ENCODE results near the gene BCAS3.

BCAS3 gene

GRCh38 chr17:61368832-61369450 lies 691.3 kb downstream of the BCAS3 start:
- TF ChIP-seq MAX (IDR thresholded peaks at IDR 0.05) (no peak), NFIC (IDR thresholded peaks at IDR 0.05) (no peak), EGR1 (IDR thresholded peaks at IDR 0.05) (no peak), USF1 (IDR thresholded peaks at IDR 0.05) (no peak), TAF1 (IDR thresholded peaks at IDR 0.05; ENCODE audit: low read depth) (no peak), TEAD4 (IDR thresholded peaks at IDR 0.05) (no peak), EP300 (IDR thresholded peaks at IDR 0.05; ENCODE audit: borderline replicate concordance) (no peak), YY1 (IDR thresholded peaks at IDR 0.05; ENCODE audit: low read depth) (no peak), CEBPB (IDR thresholded peaks at IDR 0.05) (no peak), FOXM1 (IDR thresholded peaks at IDR 0.05; ENCODE audit: borderline replicate concordance, low read depth) (no peak)

GRCh38 chr17:61369751-61370150 lies 692.1 kb downstream of the BCAS3 start:
- no peak for TF ChIP-seq USF1 (IDR thresholded peaks at IDR 0.05)
- TF ChIP-seq CEBPB (IDR thresholded peaks at IDR 0.05), result no peak
- TF ChIP-seq NFIC (IDR thresholded peaks at IDR 0.05), result no peak
- no peak for TF ChIP-seq EP300 (IDR thresholded peaks at IDR 0.05; ENCODE audit: borderline replicate concordance)
- TF ChIP-seq EGR1 (IDR thresholded peaks at IDR 0.05), result no peak

GRCh38 chr17:61371179-61371578 lies 693.5 kb downstream of the BCAS3 start:
- TF ChIP-seq RAD21 (IDR thresholded peaks at IDR 0.05; ENCODE audit: low read depth) (no peak), ZBTB7A (IDR thresholded peaks at IDR 0.05; ENCODE audit: low read depth) (no peak), MAX (IDR thresholded peaks at IDR 0.05) (no peak), CEBPB (IDR thresholded peaks at IDR 0.05) (no peak), EP300 (IDR thresholded peaks at IDR 0.05; ENCODE audit: borderline replicate concordance) (no peak), TAF1 (IDR thresholded peaks at IDR 0.05; ENCODE audit: low read depth) (no peak), EGR1 (IDR thresholded peaks at IDR 0.05) (no peak), USF1 (IDR thresholded peaks at IDR 0.05) (no peak), TCF12 (IDR thresholded peaks at IDR 0.05; ENCODE audit: low read depth) (no peak), FOXM1 (IDR thresholded peaks at IDR 0.05; ENCODE audit: borderline replicate concordance, low read depth) (no peak)

- TF ChIP-seq EP300 (IDR thresholded peaks at IDR 0.05; ENCODE audit: borderline replicate concordance) (no peak), EGR1 (IDR thresholded peaks at IDR 0.05) (no peak), TCF12 (IDR thresholded peaks at IDR 0.05; ENCODE audit: low read depth) (no peak), MAX (IDR thresholded peaks at IDR 0.05) (no peak), YY1 (IDR thresholded peaks at IDR 0.05; ENCODE audit: low read depth) (no peak), REST (IDR thresholded peaks at IDR 0.05; ENCODE audit: low read depth) (no peak), CREB1 (IDR thresholded peaks at IDR 0.05; ENCODE audit: low read depth) (no peak)
Observed at GRCh38 chr17:61371606-61372005, 694.0 kb downstream of the BCAS3 start.

GRCh38 chr17:61372436-61372835 lies 694.8 kb downstream of the BCAS3 start:
- TF ChIP-seq YY1 (IDR thresholded peaks at IDR 0.05; ENCODE audit: low read depth) (no peak), TEAD4 (IDR thresholded peaks at IDR 0.05) (no peak), MAX (IDR thresholded peaks at IDR 0.05) (no peak), CEBPB (IDR thresholded peaks at IDR 0.05) (no peak), TAF1 (IDR thresholded peaks at IDR 0.05; ENCODE audit: low read depth) (no peak), REST (IDR thresholded peaks at IDR 0.05; ENCODE audit: low read depth) (no peak), CREB1 (IDR thresholded peaks at IDR 0.05; ENCODE audit: low read depth) (no peak), NFIC (IDR thresholded peaks at IDR 0.05) (no peak), EGR1 (IDR thresholded peaks at IDR 0.05) (no peak), ZBTB7A (IDR thresholded peaks at IDR 0.05; ENCODE audit: low read depth) (no peak), EP300 (IDR thresholded peaks at IDR 0.05; ENCODE audit: borderline replicate concordance) (no peak), USF1 (IDR thresholded peaks at IDR 0.05) (no peak), TCF12 (IDR thresholded peaks at IDR 0.05; ENCODE audit: low read depth) (no peak), RAD21 (IDR thresholded peaks at IDR 0.05; ENCODE audit: low read depth) (no peak), FOXM1 (IDR thresholded peaks at IDR 0.05; ENCODE audit: borderline replicate concordance, low read depth) (no peak)

All from Ishikawa (cell line).